ENCODE measurements around the gene TOLLIP.
A peak's percentile ranks its signal among the peaks of the same experiment; 100 is the strongest.

Gene TOLLIP

DNA sequence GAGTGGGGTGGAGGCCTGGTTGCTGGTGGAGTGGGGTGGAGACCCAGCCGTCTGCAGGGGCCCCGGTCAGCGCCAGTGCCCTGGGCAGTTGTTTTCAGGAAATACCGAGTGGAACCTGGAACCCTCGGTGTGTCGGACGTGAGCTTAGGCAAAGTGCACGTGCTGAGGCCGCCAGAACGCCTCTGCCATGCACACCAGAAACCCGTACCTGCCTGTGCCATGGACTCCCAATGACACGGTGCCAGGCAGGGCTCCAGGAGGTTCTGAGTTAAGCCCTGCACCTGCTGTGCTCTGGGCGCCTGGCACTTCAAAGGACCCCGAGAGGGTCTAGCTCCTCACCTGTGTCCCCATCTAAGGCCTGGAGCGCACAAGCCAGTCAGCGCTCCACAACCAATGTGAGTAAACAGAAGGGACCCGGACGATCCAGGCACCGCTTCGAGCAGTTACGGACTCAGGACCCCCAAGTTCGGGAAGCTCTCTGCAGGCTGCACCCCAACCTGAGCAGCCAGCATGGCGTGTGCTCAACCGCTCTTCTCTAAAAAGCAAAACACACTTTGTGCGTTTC is 12.3 kb downstream of the TOLLIP start:
- no peak for DNase-seq

DNA sequence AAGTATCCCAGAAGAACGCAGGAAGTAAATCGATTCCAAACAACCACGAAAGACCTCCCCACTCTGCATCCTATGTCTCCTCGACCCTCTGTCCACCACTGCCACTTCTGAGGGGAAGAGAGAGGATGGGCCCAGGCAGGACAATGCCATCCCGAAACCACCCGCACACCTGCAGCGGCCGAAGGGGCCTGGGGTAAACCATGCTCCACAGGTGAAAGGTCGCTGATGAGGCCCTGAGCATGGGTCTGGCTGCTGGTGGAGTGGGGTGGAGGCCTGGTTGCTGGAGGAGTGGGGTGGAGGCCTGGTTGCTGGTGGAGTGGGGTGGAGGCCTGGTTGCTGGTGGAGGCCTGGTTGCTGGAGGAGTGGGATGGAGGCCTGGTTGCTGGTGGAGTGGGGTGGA is 13.1 kb downstream of the TOLLIP start:
- no peak for DNase-seq

- DNase-seq, result no peak
These were observed 13.8 kb downstream of the TOLLIP start for GRCh38 chr11:1295591-1295990.

GRCh38 chr11:1295086-1295485 is 14.3 kb downstream of the TOLLIP start:
- no peak for DNase-seq

DNA sequence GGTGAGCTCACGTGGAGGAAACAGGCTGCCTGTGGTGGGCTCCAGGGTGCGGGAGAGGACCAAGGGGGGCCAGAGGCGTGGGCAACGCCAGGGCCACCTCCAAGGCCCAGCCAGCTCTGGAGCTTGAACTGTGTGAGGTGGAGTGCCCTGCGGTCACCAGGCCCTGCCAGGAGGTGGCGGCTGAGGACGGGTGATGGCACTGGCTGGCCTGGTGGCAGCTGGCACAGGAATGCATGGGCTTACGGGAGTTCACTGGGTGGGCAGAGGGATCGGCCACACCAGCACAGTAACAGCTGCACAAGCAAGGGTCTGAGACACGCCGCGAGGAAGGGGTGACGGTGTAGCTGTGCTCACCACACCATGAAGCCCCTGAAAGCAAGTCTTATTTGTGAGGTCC is 15.8 kb downstream of the TOLLIP start:
- peak; percentile 37 for DNase-seq

GRCh38 chr11:1292644-1293618 is 16.5 kb downstream of the TOLLIP start:
- no peak for DNase-seq

GRCh38 chr11:1292018-1292643 is 17.3 kb downstream of the TOLLIP start:
- no peak for DNase-seq

DNA sequence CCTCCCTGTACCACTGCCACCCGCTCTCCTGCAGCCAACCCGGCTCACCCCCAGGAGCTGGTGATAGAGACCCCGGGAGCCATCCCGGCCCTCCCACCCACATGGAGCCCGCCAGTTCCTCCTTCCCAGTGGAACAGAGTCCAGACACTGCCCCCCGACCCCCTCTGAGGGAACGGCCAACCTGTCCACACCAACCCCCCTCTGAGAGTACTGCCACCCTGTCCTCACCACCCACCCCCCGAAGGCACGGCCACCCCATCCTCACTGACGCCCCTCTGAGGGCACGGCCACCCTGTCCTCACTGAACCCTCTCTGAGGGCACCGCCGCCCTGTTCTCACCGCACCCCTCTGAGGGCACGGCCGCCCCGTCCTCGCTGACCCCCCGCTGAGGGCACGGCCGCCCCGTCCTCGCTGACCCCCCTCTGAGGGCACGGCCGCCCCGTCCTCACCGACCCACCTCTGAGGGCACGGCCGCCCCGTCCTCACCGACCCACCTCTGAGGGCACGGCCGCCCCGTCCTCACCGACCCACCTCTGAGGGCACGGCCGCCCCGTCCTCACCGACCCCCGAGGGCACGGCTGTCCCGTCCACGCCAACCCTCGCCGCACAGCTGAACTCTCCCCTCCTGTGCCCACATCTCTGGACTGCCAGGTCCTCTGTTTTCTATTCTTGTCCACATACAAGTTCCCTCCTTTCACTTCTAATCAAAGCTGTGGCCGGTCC is 18.0 kb downstream of the TOLLIP start:
- no peak for DNase-seq

DNA sequence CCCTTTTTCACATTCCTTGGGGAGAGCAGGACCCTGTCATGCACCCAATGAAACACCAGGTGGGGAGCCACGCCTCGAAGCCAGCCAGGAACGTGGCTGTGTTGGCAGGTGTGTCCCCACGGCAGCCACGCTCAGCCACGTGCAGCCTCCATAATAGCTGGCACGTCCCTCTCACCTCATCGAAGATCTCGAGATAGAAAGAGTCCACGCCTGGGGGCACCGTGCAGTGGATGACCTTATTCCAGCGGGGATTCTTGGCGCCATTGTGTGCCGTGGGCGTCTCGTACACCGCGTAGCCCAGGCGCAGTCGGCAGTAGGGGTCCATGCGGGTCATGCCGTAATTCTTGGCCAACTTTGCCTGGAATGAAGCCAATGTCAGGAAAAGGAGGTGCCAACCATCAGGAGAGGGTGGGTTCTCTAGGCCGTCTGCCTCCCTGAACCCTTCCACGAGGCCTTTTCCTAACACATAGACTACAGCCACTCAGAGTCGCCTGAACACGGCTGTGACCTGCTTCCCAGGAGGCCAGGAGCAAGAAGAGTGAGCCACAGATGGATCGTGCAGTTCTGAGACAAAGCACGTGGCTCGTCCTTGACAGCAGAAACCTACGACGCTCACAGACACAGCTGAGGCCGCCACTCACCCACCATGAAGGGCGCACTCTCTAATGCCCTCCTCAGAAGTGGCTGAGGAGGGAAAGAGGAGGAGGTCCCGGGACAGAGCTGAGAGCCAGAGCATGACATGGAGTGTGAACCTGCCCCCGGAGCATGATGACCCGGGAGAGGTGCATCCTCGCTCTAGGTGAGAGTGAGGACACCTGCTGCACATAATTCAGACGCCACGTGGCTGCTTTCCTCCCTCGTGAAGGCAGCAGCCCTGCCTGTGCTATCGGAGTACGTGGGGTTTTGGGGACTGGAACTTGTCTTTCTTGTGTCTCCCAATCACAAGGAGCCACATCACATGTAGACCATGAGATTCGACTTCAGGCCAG is 19.1 kb downstream of the TOLLIP start:
- no peak for DNase-seq

GRCh38 chr11:1289211-1289935 is 20.1 kb downstream of the TOLLIP start:
- DNase-seq, result no peak

DNA sequence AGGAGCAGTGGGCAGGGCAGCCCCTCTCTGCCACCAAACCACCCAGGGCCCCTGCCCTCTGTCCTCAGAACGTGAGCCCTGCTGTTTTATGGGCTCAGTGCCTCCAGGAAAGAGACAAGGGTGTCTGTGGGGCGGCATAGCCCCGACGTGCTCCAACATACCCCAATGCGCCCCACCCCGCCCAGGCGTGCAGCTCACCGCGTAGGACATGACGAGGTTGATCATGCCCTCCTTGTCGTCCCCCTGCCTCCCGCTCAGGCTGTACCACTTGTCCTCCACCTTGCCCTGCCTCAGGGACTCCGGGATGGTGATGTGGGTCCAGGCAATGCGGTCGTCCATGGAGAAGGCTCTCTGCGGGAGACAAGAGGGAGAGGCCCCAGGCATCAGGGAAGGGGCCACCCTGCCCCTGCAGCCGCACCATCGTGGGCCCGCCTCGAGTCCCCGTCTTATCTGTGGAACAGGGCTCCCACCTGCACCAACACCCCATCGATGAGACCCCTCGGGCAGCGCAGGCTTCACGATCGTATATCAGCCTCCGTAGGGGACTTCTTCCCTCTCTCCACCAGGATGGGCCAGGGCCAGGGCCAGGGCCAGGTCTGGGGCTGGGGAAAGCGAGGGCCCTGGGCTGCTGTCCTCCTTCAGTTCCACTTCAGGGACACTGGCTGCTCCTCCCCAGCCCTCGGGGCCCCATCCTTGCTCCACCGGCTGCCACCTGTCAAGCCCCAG is 20.8 kb downstream of the TOLLIP start:
- no peak for DNase-seq

DNA sequence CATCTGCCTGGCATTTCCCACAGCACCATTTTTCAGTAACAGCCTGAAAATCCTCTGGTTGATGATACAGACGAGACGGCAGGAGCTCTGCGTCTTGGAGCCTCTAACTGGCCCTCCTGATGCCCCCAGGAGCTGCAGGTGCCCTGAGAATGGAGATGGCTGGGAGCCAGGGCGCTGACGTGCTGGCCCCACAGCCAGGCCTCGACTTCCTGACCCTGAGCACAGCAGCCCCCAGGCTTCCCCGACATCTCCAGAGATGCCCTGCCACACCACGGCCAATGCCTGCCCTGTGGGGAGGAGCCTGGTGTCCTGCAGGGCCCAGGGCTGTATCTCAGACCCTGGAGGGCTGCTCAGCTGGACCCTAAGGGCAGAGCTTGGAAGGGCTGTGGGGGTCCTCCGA is 21.5 kb downstream of the TOLLIP start:
- no peak for DNase-seq

GRCh38 chr11:1285876-1286275 is 23.6 kb downstream of the TOLLIP start:
- DNase-seq, result no peak

DNA sequence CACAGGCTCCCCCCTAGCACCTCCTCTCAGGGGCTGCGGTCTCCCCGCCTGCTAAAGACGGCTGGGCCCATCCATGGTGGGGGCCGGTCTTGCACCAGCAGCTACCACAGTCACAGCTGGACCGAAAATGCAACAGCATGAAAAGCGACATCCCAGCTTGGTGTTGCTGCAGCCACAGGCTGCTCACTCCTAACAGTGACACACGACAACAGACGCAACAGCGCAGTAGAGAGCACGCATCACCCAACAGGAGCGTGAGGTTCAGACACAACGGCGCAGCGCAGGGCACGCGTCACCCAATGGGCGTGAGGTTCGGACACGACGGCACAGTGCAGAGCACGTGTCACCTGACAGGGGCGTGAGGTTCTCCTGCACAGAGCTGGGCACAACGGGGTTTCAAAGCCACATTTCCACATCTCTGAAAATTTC is 24.1 kb downstream of the TOLLIP start:
- no peak for DNase-seq

GRCh38 chr11:1283906-1284305 is 25.5 kb downstream of the TOLLIP start:
- no peak for DNase-seq

GRCh38 chr11:1283091-1283511 is 26.3 kb downstream of the TOLLIP start:
- no peak for DNase-seq

DNA sequence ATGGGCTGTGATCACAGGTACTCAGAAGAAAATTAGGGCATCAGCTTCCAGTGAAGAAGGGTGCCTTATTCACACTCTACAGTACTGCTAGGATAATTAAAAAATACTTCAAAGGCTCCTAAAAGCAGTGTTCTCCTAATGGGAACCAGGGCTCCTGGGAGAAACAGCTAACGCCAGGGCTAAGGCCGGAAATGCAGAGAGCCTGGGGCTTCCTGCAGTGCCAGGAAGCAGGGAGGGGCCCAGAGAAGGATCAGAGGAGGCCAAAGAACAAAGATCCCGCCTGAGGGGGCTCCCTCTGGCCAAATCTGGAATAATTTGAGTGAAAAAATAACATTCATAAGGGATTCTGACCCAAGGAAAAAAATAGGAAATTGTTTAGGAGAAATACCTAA is 27.5 kb downstream of the TOLLIP start:
- DNase-seq, result no peak

DNA sequence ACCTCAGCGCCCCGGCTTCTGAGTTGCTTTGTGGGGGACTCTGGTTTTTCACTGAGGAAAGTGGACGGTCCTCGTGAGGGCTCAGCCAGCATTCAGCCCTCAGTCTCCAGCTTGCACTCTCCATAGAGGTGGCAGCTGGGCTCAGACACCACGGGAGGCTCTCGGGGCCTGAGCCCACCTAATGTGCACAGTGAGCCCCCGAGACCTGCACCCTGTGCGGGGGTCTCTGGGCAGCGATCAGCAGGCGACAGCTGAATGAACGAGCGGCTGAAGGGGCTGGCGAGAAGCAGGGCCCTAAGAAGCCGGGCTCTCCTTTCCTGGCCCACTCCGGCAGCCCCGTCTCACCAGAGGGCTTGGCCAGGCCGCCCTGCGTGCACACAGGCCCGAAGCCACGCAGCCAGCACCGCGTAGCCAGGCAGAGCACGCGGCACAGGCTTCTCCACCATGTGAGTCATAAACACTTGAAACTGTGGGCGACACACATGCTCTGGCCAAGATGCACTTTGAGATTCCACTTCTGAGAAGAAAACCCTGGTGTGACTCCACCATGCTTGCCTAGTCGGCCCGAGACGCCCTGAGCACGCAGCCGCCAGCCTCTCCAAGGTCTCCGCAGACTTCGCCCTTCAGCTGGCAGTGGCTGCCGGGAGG is 28.0 kb downstream of the TOLLIP start:
- no peak for DNase-seq

DNA sequence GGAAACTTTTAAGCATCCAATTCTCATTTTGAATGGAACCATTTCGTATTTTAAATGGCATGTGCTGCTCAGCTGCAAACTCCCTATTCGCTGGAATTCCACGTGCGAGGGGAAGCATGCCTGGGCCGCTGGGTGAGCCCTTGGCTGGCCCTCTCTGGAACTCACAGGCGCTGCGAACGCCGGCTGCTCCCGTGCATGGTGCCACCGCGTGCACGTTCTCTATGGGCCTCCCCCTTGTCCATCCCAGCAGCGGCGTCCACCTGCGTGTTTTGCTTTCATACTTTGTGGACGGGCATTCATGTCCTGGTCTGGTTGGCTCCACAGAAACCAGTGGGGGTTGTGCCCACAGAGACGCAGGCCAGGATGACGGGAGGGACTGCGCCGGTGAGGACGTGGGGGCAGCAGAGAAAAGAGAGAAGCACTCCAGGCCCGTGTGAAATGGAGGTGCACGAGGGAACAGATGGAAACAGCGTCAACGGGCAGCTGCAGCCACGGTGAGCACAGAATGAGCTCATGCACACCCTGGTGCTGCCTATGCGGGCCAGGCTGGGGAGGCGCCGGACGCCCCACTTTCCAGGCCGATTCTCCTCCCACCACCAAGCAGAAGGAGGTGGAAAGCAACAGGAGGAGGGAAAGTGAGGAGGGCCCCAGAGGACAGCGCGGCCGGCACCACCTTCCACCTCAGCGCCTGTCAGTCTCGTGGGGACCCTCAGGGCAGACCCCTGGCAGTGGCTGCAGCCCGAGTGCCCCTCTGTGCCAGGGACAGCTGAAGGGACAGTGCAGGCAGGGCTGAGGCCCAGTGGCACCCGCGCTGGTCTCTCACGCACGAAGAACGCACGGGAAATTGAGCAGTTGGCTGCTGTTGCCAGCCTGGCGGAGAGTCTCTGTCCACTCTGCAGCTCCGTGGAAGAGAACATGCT is 29.1 kb downstream of the TOLLIP start:
- DNase-seq, result no peak

Measured in activated CD4-positive, alpha-beta T cell treated with anti-CD3 and anti-CD28 coated beads for 48 hours (primary cell).